GM21619 (cell line): ENCODE measurements around the gene VN1R2.
"Not testable (repeated sequence)": the region's sequence is repeated elsewhere in the genome, so short reads cannot be mapped to it uniquely, and the experiment has no call there.

Experiments
- ATAC-seq: cut with Tn5 transposase; IDR thresholded peaks from one replicate; pipeline ENCODE4 v1.9.1; 2021; ENCODE audit not compliant: unreplicated experiment

Gene VN1R2

GRCh38 chr19:53257715-53258342 is at the start of gene VN1R2:
Gene VN1R2 (plus strand): TSS chr19:53258292. CDS start chr19:53258376, 84 bp downstream.
- not testable (repeated sequence) for ATAC-seq

- ATAC-seq = not testable (repeated sequence)
These were observed 46.5 kb upstream of the VN1R2 start for GRCh38 chr19:53211554-53211953.

GRCh38 chr19:53212703-53213320 is 45.3 kb upstream of the VN1R2 start:
- ATAC-seq = no peak

- ATAC-seq = not testable (repeated sequence)
These were observed 35.4 kb upstream of the VN1R2 start for GRCh38 chr19:53222716-53223115.

GRCh38 chr19:53224606-53225005 is 33.5 kb upstream of the VN1R2 start:
- no peak for ATAC-seq

- ATAC-seq = no peak
These were observed 20.8 kb upstream of the VN1R2 start for GRCh38 chr19:53237114-53237777.

- ATAC-seq = no peak
These were observed 11.6 kb upstream of the VN1R2 start for GRCh38 chr19:53246498-53246897.

GRCh38 chr19:53254411-53255341 is 3.4 kb upstream of the VN1R2 start, which contains the start of gene ZNF677:
Gene ZNF677 (minus strand): TSS chr19:53254873. CDS start chr19:53251550, 3,323 bp downstream.
- no peak for ATAC-seq

GRCh38 chr19:53267623-53268022 is 9.5 kb downstream of the VN1R2 start, which contains the start of gene VN1R4:
Gene VN1R4 (minus strand): TSS chr19:53267723. CDS start chr19:53267665, 58 bp downstream.
- ATAC-seq = not testable (repeated sequence)

GRCh38 chr19:53269861-53270260 is 11.8 kb downstream of the VN1R2 start:
- ATAC-seq = not testable (repeated sequence)

- ATAC-seq = no peak
These were observed 14.0 kb downstream of the VN1R2 start for GRCh38 chr19:53272044-53272443.

GRCh38 chr19:53275480-53275879 is 17.4 kb downstream of the VN1R2 start:
- no peak for ATAC-seq

GRCh38 chr19:53281947-53282346 is 23.9 kb downstream of the VN1R2 start:
- not testable (repeated sequence) for ATAC-seq

- no peak for ATAC-seq
These were observed 27.0 kb downstream of the VN1R2 start for GRCh38 chr19:53285087-53285486.

- ATAC-seq = no peak
These were observed 32.9 kb downstream of the VN1R2 start for GRCh38 chr19:53290758-53291549.

GRCh38 chr19:53294786-53295441 is 36.8 kb downstream of the VN1R2 start:
- ATAC-seq = no peak

- not testable (repeated sequence) for ATAC-seq
These were observed 43.2 kb downstream of the VN1R2 start for GRCh38 chr19:53301341-53301740.

- ATAC-seq = no peak
These were observed 50.3 kb downstream of the VN1R2 start for GRCh38 chr19:53308339-53308811.
